Right kidney (tissue), 1 donor: ENCODE results near the gene TOM1.
A peak's percentile ranks its signal among the peaks of the same experiment; 100 is the strongest.

ENCODE experiments used
- DNase-seq: peaks from one replicate; pipeline ENCODE4 v3.0.0-alpha.2; 2016

Gene TOM1

GRCh38 chr22:35368386-35368785, 68.7 kb downstream of the TOM1 start:
- DNase-seq = no peak

GRCh38 chr22:35369996-35370395, 70.3 kb downstream of the TOM1 start:
- DNase-seq = no peak

DNA sequence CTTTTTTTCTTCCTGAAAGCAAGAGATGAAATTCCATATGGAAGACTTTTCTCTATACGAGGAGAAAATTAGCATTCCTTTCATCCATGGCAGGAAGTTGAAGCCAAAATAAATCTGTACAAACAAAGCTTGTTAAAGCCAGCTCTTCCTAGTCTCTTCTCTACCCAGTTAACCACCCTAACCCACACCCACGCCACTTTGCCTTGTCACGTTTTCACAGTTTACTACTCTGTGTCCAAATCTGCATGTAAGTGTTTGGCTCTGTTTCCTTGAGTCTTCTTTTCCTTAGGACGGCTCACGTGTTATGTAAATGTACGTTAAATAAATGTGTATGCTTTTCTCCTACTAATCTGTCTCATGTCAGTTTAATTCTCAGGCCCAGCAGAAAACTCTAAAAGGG, 74.1 kb downstream of the TOM1 start:
- no peak for DNase-seq

DNA sequence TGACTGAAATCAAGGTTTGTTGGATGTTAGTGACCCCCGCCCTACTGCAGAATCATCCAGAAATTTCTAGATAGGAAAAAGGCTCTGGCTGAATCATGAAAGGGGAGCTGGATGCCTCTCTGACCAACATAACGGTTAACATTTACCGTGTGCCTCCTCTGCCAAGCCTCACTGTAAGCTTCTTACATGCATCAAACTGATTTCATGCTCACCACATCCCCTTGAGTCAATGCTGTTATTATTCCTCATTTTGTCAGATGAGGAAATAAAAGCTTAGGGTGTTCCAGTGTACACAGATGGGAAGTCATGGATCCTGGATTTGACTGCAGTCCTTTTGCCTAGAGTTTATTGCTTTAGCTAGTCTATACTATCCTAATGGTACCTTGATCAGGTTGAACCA, 75.3 kb downstream of the TOM1 start:
- no peak for DNase-seq

GRCh38 chr22:35375526-35375925, 75.8 kb downstream of the TOM1 start:
- DNase-seq = no peak

DNA sequence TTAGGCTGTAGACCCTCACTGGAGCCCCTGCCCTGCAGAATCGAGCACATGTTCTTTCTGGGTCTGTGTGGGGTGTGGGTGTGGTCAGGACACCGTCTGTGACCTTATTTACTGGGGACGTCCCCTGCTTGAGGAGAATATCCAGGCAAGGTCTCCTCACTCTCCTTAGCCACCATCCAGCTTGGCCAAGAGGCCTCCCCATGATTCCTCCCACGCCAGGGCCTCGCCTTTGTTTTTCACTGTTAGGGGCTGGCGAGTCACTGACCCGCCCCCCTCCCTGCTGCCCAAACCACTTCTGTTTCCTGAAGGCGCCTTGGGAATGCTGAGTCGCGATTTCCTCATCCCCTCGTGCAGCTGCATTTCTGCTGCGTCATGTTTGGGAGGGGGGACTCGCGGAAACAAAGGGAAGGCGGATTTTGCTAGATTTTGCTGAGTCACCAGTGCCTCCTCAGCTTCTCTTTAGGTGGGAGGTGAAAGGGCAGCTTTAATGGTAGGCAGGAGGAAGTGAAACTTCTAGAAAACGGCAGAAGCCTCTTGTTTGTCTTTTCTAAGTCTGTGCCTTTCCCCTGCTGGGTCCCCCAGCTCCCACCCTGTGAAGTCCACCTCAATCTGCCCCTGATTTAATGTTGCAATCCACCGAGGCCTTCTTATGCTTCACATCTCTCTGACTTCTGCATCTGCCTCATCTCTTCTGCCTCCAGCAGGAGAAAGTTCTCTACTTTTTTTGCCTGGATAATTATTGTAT, 77.2 kb downstream of the TOM1 start:
- DNase-seq = peak; percentile 78

GRCh38 chr22:35377735-35378134, 78.0 kb downstream of the TOM1 start:
- DNase-seq = no peak

DNA sequence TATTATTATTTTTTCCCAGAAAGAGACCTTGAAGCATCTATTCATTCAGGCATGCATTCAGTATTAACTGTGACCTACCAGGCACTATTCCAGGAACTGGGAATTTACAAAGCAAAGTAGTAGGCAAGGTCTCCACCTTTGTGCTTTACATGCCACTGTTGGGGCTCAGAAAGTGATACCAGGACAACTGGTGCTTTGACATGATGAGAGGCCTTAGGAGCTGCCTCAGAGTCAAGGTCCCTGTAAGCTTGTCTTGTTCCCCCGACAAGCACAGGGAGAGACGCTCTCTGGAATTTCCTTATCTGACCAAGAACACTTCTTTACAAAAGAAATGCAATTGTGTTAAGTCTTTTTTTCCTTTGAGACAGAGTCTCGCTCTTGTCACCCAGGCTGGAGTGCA, 78.9 kb downstream of the TOM1 start:
- no peak for DNase-seq

DNA sequence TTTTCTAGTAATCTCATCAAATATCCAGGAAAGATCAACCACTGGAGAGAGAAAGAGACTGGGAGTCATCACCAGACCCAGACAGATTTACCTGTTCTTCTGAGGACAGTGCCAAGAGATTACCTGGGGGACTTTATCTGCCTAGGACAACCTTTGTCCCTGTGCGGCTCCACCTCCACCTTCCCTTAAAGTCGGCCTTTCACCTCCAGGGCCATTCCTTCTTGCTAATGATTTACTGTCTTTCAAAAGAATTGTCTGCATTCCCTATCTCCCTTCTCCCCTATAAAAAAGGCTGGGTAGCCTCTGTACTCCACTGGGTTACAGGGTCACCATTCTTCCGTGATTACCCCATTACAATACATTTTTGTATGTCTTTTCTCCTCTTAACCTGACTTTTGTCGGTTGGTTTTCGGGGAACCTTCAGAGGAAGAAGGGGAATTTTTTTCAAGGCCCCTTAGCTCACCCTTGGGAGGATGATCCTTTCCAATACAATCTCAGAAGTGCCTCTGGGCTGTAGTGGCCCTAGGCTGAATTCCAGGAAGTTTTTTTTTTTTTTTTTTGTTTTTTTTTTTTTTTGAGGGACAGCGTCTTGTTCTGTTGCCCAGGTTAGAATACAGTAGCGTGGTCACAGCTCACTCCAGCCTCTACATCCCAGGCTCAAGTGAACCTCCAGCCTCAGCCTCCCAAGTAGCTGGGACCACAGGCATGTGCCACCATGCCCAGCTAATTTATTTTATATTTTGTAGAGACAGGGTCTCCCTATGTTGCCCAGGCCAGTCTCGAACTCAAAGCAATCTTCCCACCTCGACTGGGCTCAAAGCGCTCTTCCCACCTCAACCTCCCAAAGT, 79.7 kb downstream of the TOM1 start:
- no peak for DNase-seq

DNA sequence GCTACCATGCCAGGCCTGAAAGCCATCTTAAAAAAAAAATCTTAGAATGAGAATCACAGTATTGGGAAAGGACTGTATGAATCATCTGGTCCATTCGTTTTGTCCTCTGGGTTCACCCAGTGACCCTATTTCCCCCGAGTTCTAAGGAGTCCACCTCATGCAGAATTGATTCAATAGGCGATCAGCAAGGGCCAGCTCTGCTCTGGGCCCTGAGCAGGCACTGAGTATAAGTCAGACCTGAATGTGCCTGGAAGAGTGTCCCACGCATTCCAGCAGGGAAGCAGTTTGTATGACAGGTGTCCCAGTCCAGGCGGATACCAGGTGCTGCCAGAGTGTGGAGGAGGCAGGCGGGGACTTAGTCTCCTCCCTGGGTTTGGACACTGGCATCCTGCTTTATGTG, 80.3 kb downstream of the TOM1 start:
- DNase-seq = no peak

GRCh38 chr22:35380537-35381423, 81.1 kb downstream of the TOM1 start, which contains the start of gene HMOX1:
HMOX1 (plus strand) TSS chr22:35381096; CDS start chr22:35381174, 78 bp downstream.
- DNase-seq = peak; percentile 81

DNA sequence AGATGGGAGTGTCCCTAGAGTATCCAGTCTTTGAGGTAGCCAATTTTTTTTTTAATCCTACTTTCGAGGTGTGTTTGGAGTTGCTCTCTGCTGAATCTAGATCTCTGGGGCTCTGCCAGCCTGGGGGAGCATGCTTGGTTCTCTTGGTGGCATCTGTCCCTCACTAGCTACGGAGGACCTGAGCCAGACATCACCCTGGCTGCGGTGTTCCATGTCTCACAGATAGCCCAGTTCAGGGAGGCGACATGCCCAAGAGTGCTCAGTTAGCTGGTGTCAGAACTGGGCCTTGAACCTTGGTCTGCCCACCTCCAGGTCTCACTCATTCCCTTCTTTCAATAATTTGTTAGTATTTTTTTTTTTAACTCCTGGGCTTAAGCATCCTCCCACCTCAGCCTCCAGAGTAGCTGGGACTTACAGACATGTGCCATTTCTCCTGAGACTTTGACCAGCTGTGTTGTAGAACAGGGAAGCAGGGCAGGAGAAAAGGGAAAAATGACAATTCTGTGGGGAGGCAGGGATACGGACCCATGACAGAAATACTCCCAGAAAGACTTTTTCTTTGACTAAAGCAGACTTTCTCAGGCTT, 81.8 kb downstream of the TOM1 start:
- no peak for DNase-seq

DNA sequence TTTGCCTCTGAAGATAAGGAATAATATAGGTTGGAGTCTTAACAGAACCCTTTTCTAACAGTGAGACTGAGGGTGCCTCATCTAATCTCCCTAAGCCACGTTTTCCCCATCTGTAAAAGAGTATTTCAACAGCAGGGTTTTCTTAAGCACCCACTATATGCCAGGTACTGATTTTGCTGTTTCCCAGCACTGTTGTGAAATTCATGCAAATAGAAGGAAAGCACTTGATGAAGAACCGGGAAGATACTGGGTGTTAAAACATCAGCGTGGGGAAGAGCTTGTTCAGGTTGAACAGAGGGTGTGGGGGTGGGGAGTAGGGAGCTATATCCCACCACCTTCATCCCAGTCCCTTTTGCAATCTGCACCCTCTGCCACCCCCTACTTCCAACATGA, 84.0 kb downstream of the TOM1 start:
- no peak for DNase-seq

GRCh38 chr22:35384527-35384926, 84.8 kb downstream of the TOM1 start:
- no peak for DNase-seq

DNA sequence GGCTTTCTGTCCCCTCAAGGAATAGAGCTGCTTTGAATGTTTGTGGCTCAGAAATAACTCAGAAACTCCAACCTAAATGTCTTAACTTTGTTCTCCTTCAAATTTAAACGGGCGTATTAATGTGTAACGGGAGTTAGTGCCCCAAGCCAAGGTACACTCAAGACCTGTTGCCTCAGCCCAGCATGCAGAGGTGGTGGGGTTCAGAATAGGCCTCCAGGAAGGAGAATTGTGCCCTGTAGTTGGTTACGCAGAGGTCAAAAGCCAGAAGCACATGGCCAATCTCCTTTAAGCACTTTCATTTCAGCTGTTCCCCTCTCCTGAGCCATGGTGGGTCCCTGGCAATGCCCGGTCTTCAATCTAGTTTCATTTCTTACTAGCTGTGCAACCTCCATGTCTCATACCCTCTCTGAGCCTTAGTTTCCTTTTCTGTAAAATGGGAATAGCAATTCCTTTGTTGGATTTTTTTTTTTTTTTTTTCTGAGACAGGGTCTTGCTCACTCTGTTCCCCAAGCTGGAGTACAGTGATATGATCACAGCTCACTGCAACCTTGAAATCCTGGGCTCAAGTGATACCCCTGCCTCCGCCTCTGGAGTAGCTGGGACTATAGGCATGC, 85.4 kb downstream of the TOM1 start:
- DNase-seq = no peak

GRCh38 chr22:35386670-35387288, 87.1 kb downstream of the TOM1 start:
- no peak for DNase-seq

DNA sequence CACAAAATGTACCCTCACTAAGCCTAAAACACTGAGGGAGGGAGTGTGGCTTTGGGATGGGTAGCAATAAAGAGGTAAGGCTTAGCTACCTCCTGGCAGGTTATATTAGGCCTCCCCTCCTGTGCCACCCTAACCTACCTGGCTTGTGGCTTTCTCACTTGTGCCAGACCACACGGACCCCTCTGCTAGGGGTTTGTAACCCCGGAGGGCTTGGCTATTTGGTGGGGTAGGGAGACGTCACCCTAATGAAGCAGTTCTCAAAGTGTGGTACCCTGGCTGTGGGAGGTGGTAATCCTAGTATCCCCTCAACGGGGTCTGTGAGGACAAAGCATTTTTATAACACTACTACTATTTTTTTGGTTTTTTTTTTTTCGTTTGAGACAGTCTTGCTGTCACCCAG, 91.2 kb downstream of the TOM1 start:
- DNase-seq = no peak

DNA sequence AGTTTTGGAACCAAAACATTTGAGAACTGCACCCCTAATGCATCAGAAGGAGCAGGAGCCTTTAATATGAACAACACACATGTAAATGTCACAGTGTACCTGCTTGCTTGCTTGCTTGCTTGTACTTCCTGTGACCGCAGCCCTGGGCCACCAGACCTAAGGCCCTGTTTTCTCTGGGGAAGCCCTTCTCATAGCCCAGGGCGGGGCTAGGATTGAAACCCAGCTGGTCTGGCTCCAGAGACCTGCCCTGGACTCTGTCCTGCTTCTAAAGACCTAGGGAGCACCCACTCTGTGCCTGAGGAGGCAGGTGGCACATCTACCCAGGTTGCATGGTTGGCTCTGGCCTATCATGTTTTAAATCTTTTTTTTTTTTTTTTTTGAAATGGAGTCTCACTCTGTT, 92.7 kb downstream of the TOM1 start:
- no peak for DNase-seq

GRCh38 chr22:35393116-35394010, 93.7 kb downstream of the TOM1 start:
- DNase-seq = no peak

DNA sequence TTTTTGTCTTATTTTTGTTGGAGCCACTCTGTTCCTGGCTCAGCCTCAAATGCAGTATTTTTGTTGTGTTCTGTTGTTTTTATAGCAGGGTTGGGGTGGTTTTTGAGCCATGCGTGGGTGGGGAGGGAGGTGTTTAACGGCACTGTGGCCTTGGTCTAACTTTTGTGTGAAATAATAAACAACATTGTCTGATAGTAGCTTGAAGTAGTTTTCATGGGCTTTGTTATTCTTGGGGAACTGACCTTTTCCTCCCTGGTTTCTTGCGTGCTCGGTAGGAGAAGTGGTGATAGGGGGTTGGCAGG, 94.3 kb downstream of the TOM1 start:
- DNase-seq = peak; percentile 24
